GM18507 (cell line): ENCODE measurements around the gene NOG.

Experiments used
- DNase-seq: peaks from one replicate; pipeline ENCODE4 v3.0.0; 2011; ENCODE audit warnings: low read depth; ENCODE audit not compliant: insufficient read length; ENCODE audit errors: extremely low spot score
- FAIRE-seq: peaks from 2 replicates; lab custom pipeline; 2011; peaks lifted over from hg19 to GRCh38; lab: Jason Lieb, UNC

NOG gene

DNA sequence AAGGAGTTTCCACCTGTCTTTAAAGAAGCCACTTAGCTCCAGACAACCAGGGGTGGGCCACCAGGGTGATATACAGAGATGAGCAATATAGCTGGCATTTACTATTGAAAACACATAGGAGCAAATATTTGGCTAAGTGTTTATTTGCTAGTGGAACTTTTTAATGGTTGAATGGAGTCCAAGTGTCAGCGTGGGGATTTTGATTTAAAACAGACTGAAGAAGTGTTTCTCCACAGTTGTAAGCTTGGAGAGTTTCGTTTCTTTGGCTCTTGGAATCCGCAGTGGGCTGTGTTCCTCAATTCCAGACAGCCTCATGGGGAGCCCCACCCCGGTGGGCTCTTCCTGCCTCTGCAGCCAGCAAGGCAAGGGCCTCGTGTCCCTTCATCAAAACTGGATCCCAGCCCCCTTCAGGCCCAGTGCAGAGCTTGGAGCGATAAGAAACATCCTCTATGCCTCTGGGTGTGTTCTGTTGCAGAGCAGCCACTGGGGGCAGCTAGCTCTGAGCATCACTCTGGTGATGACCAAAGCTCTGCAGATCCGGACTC, 36.1 kb downstream of the NOG start:
- FAIRE-seq: no peak
- no peak for DNase-seq

DNA sequence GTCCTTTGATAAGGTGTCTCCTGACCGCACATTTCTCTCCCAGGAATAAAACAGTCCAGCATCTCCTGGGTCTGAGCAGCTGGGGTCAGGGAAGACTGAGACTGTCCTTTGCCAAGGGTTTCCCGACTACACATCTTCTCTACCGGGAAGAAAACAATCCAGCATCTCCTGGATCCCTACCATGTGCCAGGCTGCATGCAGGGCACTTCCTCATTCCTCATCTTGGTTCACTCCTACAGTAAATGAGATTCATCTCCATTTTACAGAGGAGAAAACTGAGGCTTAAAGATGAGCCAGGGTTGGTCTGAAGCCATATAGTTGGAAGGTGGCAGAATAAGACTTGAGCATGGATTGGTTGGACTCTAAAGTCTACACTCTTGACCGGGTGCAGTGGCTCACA, 36.7 kb downstream of the NOG start:
- FAIRE-seq: no peak

DNA sequence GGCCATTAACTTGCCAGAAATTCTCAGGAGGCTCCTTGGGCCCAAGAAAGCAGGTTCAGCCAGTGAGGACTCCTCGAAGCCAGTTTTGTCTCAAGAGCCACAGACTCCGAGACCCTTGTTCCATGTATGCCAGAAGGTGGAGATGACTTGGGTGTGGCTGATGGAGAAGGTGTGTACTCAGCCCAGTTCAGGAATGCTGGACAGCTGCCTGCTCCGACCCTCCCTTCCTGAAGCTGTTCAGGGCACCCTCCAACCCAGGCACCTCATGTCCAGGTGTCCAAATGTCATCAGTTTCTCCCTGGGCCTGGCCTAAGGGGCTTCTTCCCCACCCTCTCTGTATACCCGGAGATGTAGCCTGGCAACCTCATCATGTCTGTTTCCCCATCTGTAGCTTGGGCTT, 40.2 kb downstream of the NOG start:
- DNase-seq: no peak
- no peak for FAIRE-seq

More for the DNA sequence above, 36.7 kb downstream of the NOG start:
- no peak for DNase-seq

DNA sequence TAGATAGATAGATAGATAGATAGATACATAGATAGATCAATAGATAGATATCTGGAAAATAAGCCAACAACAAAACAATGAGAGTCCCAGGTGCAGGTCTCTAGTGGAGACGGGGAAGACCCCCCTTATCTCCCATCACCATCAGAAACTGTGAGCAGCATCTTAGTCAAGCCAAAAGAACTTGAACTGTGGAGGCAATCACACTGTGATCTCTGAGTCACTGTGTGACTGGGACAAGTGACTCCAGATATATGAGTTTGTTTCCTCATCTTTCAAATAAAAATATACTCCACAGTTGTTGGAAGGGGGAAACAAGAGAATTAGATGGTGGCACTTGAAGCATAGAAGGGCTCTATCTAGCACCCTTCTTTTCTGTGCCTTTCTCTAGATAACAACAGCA, 42.1 kb downstream of the NOG start:
- no peak for DNase-seq
- FAIRE-seq: no peak

DNA sequence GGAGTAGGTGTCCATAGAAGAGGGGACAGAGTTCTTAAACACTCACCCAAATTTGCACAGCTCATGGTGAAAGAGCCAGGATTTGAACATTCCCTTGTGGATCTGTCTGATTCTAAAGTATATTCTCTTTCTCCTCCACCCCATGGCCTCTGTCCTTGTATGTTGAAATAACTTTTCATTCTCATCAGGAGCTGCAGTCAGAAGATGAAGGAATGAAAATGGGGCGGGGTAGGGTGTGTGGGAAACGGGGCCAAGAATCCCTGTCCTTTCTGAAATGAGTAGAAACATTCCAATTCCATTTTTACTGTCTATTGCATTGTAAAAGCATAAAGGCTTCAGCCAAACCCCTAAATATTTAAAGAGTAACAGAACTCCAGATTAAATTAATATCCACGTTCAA, 42.8 kb downstream of the NOG start:
- FAIRE-seq (no peak), DNase-seq (no peak)

DNA sequence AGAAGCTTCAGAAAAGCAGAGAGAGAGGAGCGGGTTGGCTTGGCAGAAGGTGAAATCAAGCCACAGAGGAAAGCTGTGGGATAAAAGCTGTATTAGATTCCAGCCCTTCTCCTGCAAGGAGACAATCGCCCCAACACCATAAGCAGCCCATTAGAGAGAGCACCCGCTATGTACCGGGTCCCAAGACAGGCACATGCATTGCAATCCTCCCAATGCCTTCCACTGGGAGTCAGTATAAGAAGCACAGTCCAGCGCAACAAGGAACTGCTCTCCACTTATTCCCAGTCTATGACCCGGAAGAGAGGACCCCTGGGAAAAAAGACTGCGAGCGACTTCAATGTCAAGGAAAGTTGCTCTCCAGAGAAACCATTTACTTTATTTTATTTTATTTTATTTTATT, 43.8 kb downstream of the NOG start:
- DNase-seq (no peak), FAIRE-seq (no peak)

DNA sequence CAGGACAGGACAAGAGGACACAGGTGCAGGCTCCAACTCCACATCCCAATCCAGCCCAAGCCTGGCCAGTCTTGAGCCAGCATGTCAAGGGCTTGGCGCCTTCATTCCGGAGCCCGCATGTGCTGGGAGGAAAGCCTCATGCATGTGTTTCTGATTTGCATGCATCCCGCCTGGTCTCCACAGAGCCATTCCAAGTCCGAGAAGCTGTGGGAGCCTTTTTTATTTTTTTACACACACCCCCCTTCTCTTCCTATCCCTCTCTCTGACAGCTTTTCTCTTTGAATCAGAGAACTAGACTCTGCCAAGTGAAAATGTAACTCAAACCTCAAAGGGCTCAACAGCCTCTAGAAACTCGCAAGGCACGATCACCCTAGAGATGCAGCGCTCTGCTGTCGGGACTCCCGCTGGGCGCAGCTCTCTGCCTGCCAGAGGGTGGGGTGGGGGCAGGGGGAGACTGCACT, 45.1 kb downstream of the NOG start:
- DNase-seq (no peak), FAIRE-seq (no peak)

DNA sequence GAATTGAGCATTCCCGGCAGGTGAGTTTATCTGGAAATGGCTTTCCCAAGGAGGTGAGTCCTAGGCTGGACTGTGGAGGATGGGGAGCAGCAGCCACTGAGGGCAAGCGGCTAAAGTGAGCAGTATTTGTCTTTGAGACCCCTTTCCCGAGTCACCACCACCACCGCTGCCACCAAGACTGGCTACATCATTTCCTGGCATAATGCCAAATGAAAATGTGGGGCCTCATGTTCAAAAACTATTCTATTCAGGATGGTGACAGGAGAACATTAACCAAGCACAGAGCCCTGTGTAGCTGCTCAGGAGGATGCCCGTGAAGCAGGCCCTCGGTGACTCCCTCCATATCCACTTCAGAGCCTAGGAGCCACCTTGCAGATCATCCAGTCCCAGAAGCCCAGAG, 46.0 kb downstream of the NOG start:
- DNase-seq (no peak), FAIRE-seq (no peak)

DNA sequence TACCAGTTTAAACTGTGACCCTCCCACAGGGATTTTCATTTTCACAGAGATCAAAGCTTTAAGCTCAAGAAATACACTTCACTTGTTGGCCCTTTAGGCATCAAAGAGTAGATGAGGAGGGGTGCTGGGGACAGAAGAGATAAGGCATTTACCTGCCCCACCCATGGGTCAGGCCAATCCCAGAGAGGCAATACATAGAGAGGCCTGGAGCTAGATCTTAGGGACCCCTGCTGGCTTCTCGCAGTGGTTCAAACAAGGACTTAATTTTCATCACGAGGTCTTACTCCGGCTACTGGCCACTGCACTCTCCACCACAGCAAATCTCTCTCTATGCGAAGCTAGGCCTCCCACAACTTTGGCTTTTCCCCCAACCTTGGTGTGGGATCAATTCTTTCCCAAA, 46.6 kb downstream of the NOG start:
- FAIRE-seq (no peak), DNase-seq (no peak)

DNA sequence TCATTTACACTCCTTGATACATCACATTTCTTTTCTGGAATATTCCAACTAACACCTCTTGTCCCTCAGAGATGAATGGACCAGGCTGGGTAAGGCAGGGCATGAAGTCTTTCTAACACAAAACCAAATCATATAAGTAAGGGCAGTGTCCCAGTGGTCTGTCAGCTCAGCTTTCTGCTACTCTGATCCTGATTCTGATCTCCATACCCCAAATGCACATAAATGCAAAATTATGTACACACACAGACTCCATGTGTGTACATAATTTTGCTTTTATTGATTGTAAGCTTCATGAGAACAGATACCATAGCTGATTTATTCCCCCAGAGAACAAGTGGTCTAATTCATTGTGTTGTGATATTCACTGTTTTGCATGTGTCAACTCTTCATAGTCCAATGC, 47.9 kb downstream of the NOG start:
- FAIRE-seq (no peak), DNase-seq (no peak)

DNA sequence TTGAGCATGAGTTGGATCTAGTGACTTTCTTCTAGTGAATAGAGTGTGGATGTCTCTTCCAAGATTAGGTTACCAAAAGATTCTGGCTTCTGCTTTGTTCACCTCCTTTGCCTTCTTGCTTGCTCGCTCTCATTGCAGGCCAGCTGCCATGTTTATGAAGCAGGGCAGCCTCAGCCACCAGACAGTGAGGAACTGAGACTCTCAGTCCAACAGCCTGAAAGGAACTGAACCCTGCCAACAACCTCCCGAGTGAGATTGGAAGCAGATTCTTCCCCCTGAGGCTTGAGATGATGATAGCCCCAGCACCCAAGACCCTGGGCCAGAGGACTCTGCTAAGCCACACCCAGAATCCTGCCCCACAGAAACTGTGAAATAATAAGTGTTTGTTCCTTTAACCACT, 48.4 kb downstream of the NOG start:
- FAIRE-seq (no peak), DNase-seq (no peak)

DNA sequence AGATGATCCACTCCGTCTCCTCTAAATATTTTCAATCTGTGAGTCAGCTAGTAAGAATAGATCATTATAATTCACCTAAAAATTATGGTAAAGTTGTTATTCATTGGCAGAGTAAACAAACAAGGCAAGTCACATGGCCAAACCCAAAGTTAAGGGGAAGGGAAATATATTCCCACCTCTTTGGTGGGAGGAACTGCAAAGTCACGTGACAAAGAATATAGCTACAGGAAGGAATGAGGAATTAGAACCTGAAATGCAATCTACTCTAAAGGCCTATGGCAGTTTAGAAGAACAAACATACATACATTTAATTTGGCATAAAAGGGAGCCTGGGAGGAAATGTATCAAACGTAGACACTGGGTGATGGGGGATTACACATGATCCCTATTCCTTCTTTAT, 48.9 kb downstream of the NOG start:
- DNase-seq (no peak), FAIRE-seq (no peak)
